Small intestine (tissue), 7 donors: Measurements from ENCODE around the gene TRAF3IP3. TPM values are rescaled to one million over a fixed set of nuclear protein-coding genes. Genes with fewer than 3 reads are reported as not detected.

Experiments
- DNase-seq, 2 donors: peaks; one replicate each; pipeline versions ENCODE4 v3.0.0 to v3.0.0-alpha.2; 2013
- FAIRE-seq: peaks from 2 replicates; lab custom pipeline; 2012; peaks lifted over from hg19 to GRCh38; lab: Jason Lieb, UNC
- H3K27ac ChIP-seq, 3 donors: one replicate each; pipeline ENCODE4 v1.5.1; 2013; ENCODE audit warnings: low read length in 2 of 3, mild to moderate bottlenecking in 2 of 3, control low read depth in 1 of 3, inconsistent platforms in 1 of 3, low read depth in 1 of 3, moderate library complexity in 1 of 3
- H3K27me3 ChIP-seq, 3 donors: one replicate each; pipeline ENCODE4 v1.6.1; 2013; ENCODE audit warnings: low read length in 3 of 3, inconsistent platforms in 1 of 3; ENCODE audit not compliant: control insufficient read depth in 3 of 3, insufficient read depth in 3 of 3
- H3K36me3 ChIP-seq, 3 donors: one replicate each; pipeline ENCODE4 v1.6.1; 2013; ENCODE audit warnings: low read length in 3 of 3, inconsistent platforms in 1 of 3, low read depth in 1 of 3, mild to moderate bottlenecking in 1 of 3, moderate library complexity in 1 of 3; ENCODE audit not compliant: control insufficient read depth in 3 of 3, insufficient read depth in 2 of 3
- H3K4me1 ChIP-seq, 3 donors: one replicate each; pipeline ENCODE4 v1.6.1; 2013; ENCODE audit warnings: low read length in 2 of 3, inconsistent platforms in 1 of 3, low read depth in 1 of 3, mild to moderate bottlenecking in 1 of 3, moderate library complexity in 1 of 3; ENCODE audit not compliant: control insufficient read depth in 3 of 3, insufficient read depth in 2 of 3
- H3K4me3 ChIP-seq, 3 donors: one replicate each; pipeline ENCODE4 v1.5.1; 2013; ENCODE audit warnings: low read length in 3 of 3, control low read depth in 1 of 3, inconsistent platforms in 1 of 3, low read depth in 1 of 3, mild to moderate bottlenecking in 1 of 3, moderate library complexity in 1 of 3
- H3K9me3 ChIP-seq, 2 donors: one replicate each; pipeline ENCODE4 v1.6.1; 2013; ENCODE audit warnings: low read depth in 1 of 2, low read length in 1 of 2; ENCODE audit not compliant: control insufficient read depth in 2 of 2, insufficient read depth in 1 of 2
- WGBS, 3 donors: extraction: QIAGEN DNeasy Blood & Tissue Kit; methylation state at CpG; one replicate each; pipeline ENCODE4 v1.1.7; 2013; 5-methylcytosine and 5-hydroxymethylcytosine counted together
- polyA plus RNA-seq, 4 donors: library from polyadenylated mRNA; stranded (reverse) in 3 of 4; unstranded in 1 of 4; fragments of 200-250 nt in 3 of 4; fragments of 120-200 nt in 1 of 4; gene quantifications; one replicate each; pipeline versions ENCODE4 v1.2.1 to v1.2.3, GENCODE V29; 2013
- donor health status: healthy with polysubstance abuse.
- donor health status: control.
- donor health status: control.
- donor health status: Bipolar disorder and iron deficiency.
- donor health status: healthy.

The TRAF3IP3 gene
- polyA plus RNA-seq, 4 donors: 1.1 to 20.0 (median 5.8) TPM

DNA sequence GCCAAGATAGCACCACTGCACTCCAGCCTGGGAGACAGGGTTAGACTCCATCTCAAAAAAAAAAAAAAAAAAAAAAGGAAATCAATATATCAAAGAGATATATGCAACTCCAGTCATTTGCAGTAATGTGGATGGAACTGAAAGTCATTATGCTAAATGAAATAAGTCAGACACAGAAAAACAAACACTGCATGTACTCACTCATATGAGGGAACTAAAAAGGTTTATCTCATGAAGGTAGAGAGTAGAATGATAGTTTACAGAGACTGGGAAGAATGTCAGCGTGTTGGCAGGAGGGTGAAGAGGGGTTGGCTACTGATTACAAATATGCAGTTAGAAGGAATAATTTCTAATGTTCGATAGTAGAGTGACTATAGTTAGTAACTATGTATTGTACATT lies 38.0 kb upstream of the TRAF3IP3 start:
- H3K36me3 ChIP-seq: no peaks in the 10 kb centered on the region
- no peak for FAIRE-seq
- H3K4me1 ChIP-seq: no peaks in the 10 kb centered on the region
- peaks cover 0 to 3% (median 0%) of the 10 kb centered on the region in 3 donors for H3K27me3 ChIP-seq
- no peak overlapping the region for H3K27ac ChIP-seq
- no peak overlapping the region for H3K4me3 ChIP-seq
- no peaks in the 10 kb centered on the region for H3K9me3 ChIP-seq
- 74 to 87% (median 82%) methylated on average over 2 of the region's 2 CpGs for WGBS, 3 donors
- DNase-seq: no peak

DNA sequence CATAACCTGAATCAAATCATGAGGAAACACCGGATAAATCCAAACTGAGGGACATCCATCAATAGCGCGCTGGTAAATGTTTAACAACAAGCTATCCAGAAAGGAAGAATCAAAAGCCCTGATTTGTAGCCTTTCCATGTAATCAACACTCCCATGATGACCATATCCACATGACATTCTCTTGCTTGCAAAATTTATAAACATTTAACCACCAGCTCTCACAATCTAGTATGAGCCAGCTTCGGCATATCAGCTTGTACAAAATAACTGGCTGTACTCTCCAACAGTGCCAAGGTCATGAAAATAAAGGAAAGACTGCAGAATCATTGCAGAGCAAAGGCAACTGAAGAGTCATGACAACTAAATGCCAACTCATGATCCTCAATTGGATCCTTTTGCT lies 35.5 kb upstream of the TRAF3IP3 start:
- 78 to 82% (median 79%) methylated on average over 4 of the region's 4 CpGs for WGBS, 3 donors
- no peaks in the 10 kb centered on the region for H3K4me1 ChIP-seq
- no peak overlapping the region for H3K27ac ChIP-seq
- no peaks in the 10 kb centered on the region for H3K9me3 ChIP-seq
- no peak overlapping the region for H3K4me3 ChIP-seq
- no peak for FAIRE-seq
- H3K27me3 ChIP-seq: peaks cover 0 to 3% (median 0%) of the 10 kb centered on the region in 3 donors
- no peak for DNase-seq
- H3K36me3 ChIP-seq: no peaks in the 10 kb centered on the region

DNA sequence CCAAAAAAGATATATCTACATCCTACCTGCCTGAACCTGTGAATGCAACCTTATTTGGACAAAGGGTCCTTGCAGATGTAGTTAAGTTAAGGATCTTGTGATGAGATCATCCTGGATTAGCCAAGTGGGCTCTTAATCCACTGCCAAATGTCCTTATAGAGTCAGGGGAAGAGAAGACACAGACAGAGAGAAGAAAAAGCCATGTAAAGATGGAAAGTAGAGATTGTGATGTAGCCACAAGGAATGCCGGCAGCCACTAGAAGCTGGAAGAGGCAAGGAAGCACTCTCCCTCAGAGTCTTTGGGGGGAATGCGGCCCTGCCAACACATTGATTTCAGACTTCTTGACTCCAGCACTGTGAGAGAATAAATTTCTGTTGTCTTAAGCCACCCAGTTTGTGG lies 35.0 kb upstream of the TRAF3IP3 start:
- no peak for DNase-seq
- FAIRE-seq: no peak
- 77 to 100% (median 92%) methylated on average over 2 of the region's 2 CpGs for WGBS, 3 donors
- peaks cover 0 to 3% (median 0%) of the 10 kb centered on the region in 3 donors for H3K27me3 ChIP-seq
- no peaks in the 10 kb centered on the region for H3K4me1 ChIP-seq
- H3K36me3 ChIP-seq: no peaks in the 10 kb centered on the region
- no peak overlapping the region for H3K4me3 ChIP-seq
- H3K9me3 ChIP-seq: no peaks in the 10 kb centered on the region
- H3K27ac ChIP-seq: no peak overlapping the region

DNA sequence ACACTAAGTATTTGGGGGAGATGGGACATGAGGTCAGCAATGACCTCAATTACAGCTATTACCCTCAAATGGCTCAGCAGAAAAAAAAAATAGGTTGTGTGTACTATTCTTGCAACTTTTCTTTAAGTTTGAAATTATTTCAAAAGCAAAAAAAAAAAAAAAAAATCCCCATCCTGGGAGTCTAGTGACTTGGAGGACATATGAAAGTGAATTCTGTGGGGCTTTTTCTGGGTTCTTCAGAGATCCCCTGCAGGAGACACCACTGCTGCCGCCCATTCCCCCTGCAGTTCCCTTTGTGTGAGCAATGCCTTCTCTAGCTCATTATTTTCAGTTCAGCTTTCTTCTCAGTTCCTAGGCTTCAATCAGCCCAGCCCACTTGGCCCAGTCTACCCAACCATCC lies 34.5 kb upstream of the TRAF3IP3 start:
- H3K27me3 ChIP-seq: peaks cover 0 to 3% (median 0%) of the 10 kb centered on the region in 3 donors
- H3K4me1 ChIP-seq: no peaks in the 10 kb centered on the region
- no peak for FAIRE-seq
- WGBS, 3 donors: 85 to 95% (median 92%) methylated on average over 1 of the region's 1 CpG
- no peaks in the 10 kb centered on the region for H3K36me3 ChIP-seq
- H3K27ac ChIP-seq: no peak overlapping the region
- no peak overlapping the region for H3K4me3 ChIP-seq
- no peaks in the 10 kb centered on the region for H3K9me3 ChIP-seq
- DNase-seq: no peak

DNA sequence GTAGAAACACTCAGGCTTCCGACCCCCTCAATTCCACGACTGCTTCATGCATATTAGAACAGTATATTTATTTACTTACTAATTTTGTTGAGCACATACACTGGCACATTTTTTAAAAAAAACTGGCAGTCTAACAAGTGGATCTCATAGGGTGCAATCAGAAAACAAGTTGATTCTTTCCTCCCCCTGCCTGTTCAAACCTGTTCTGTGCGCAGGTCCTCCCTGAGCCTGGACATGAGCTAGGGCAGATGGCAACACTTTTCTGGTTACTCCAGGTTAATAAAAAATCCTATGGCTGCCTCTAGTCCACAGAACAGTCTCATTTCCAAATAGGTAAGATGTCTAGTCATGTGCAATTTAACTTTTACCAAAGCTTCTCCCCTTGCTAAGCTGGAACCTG lies 32.6 kb upstream of the TRAF3IP3 start:
- 96 to 97% (median 96%) methylated on average over 3 of the region's 3 CpGs for WGBS, 3 donors
- no peak for DNase-seq

DNA sequence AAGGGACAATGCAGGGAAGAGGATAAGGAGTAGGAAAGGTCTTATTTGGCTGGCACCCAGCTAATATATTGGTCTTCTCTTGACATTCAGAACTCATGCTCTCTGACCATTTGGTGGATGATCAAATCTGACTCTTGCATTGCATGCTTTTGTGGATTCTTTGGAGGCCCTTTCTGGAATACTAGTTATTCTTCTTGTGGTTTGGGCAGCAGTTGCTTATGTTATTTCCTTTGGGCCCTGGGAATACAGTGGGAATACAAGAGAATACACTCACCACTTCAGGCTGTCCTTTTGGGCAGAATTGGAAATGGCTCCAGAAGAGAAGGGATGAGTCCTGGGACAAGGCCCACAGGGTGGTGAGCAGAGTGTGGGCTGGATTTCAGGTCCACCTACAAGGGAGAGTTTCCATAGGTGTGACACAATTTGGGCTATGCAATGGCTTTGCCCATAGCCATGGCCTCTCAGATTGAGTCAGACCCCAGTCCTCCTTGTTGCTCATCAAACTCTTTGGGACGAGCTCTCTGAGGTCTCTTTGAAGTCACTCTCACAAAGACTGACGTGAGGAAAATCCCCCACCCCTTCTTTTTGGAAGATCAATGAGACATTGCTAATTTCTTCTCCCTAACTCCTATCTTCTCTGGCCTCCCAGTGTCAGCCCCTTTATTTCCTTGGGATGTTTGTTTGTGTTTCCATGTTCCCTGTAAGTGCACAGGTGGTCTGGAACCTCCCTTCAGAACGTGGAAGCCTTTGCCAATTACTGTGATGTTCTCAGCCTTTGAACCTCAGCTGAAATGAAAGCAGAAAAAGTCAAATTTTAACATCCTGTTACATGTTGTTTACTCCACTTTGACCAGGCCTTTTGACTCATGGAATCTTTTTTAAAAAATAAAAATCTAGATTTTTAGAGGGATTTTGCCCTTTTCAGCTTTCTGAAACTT lies 31.8 kb upstream of the TRAF3IP3 start:
- DNase-seq (no peak), FAIRE-seq (no peak)
- Histone ChIP-seq H3K27me3 (peaks cover 0 to 3% (median 0%) of the 10 kb centered on the region in 3 donors), H3K4me1 (no peaks in the 10 kb centered on the region), H3K9me3 (no peaks in the 10 kb centered on the region), H3K4me3 (no peak overlapping the region), H3K27ac (no peak overlapping the region), H3K36me3 (no peaks in the 10 kb centered on the region)
- WGBS, 3 donors: 54 to 67% (median 57%) methylated on average over 3 of the region's 3 CpGs

More for the DNA sequence above, 32.6 kb upstream of the TRAF3IP3 start:
- Histone ChIP-seq H3K4me1 (no peaks in the 10 kb centered on the region), H3K9me3 (no peaks in the 10 kb centered on the region), H3K36me3 (no peaks in the 10 kb centered on the region), H3K4me3 (no peak overlapping the region), H3K27ac (no peak overlapping the region), H3K27me3 (peaks cover 0 to 3% (median 0%) of the 10 kb centered on the region in 3 donors)
- no peak for FAIRE-seq

DNA sequence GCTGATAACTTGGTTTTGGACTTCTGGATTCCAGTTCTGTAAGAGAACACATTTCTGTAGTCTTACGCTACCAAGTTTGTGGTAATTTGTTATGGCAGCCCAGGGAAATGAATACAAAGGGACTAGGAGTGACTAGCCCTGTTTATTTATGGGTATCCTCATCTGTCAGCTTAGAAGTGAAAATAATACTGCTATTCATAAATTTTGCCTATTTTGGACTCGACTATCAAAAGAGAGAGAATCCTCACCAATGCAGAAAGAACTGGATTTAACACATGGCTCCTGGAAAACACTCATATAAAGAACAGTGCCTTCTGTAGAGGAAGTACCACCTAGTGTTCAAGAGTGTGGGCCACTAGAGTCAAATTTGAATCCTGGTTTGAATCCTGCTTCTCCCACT lies 28.6 kb upstream of the TRAF3IP3 start:
- Histone ChIP-seq H3K9me3 (no peaks in the 10 kb centered on the region), H3K27me3 (no peaks in the 10 kb centered on the region), H3K4me3 (no peak overlapping the region), H3K27ac (no peak overlapping the region), H3K4me1 (no peaks in the 10 kb centered on the region), H3K36me3 (no peaks in the 10 kb centered on the region)
- FAIRE-seq: no peak
- WGBS, 3 donors: 74 to 88% (median 82%) methylated on average over 2 of the region's 2 CpGs
- no peak for DNase-seq

DNA sequence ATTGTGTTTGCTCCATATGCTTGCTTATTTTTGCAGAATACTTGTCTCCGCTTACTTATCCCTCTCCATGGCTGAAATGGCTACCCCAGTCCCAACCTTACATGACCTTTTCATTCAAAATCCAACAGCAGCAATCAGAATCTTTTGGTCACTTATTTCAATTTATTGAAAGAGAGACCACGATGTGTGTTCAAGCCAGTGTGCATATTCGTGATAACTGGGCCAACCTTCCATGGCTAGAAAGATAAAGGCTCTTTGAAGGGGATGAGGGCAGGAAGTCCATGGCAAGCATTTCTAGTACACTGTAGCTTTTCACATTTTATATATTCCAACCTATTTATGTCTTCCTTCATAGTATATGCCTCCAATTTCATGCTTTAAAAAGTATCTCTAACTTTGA lies 28.1 kb upstream of the TRAF3IP3 start:
- no peak overlapping the region for H3K4me3 ChIP-seq
- H3K27me3 ChIP-seq: no peaks in the 10 kb centered on the region
- no peaks in the 10 kb centered on the region for H3K36me3 ChIP-seq
- no peak overlapping the region for H3K27ac ChIP-seq
- no peak for DNase-seq
- WGBS, 3 donors: 64 to 85% (median 75%) methylated on average over 3 of the region's 3 CpGs
- H3K9me3 ChIP-seq: no peaks in the 10 kb centered on the region
- H3K4me1 ChIP-seq: no peaks in the 10 kb centered on the region
- no peak for FAIRE-seq
